ENCODE results near the gene SLC2A4RG.

Gene SLC2A4RG

DNA sequence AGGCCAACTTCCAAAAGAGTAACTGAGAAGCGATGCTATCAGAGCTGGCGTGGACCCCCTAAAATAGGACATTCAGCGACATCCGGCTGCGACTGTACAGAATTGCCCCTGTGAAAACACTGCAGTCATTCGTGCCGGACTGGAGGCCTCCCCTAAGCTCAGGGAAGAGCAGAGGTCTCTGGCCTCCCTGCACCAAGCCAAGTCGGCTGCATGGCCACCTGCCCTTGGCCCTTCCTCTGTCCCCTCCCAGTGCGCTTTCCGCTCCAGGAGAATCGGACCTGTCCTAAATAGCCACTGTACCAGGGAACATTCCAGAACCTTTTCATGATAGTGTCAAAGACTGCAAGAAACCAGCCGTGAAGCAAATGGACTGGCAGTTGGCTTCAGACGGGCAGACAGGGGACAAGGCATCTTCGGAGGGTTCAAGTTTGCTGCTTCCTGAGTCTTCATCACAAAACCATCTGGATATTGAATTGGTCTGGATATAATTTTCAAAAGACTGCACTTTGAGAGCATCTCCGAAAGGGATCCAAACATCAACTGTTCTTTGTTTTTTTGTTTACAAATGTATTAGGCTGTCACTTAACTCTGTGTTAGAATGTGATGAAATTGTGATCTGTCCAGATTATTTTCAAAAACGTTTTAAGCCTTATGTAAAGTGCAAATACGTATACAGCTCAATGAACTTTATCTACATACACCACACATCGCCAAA lies 16.5 kb downstream of the SLC2A4RG start:
- DNase-seq (ENCODE audit: low spot score) = no peak
- in situ Hi-C loops (cut with MboI; ENCODE audit: low sequenced_read_pairs, unreplicated experiment) = no loop called here
- TF ChIP-seq, protein P1, sequence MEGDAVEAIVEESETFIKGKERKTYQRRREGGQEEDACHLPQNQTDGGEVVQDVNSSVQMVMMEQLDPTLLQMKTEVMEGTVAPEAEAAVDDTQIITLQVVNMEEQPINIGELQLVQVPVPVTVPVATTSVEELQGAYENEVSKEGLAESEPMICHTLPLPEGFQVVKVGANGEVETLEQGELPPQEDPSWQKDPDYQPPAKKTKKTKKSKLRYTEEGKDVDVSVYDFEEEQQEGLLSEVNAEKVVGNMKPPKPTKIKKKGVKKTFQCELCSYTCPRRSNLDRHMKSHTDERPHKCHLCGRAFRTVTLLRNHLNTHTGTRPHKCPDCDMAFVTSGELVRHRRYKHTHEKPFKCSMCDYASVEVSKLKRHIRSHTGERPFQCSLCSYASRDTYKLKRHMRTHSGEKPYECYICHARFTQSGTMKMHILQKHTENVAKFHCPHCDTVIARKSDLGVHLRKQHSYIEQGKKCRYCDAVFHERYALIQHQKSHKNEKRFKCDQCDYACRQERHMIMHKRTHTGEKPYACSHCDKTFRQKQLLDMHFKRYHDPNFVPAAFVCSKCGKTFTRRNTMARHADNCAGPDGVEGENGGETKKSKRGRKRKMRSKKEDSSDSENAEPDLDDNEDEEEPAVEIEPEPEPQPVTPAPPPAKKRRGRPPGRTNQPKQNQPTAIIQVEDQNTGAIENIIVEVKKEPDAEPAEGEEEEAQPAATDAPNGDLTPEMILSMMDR (IDR thresholded peaks at IDR 0.05; ENCODE audit: borderline replicate concordance, control extremely low read depth, extremely low read depth, insufficient read depth, missing control alignments) = no peak

DNA sequence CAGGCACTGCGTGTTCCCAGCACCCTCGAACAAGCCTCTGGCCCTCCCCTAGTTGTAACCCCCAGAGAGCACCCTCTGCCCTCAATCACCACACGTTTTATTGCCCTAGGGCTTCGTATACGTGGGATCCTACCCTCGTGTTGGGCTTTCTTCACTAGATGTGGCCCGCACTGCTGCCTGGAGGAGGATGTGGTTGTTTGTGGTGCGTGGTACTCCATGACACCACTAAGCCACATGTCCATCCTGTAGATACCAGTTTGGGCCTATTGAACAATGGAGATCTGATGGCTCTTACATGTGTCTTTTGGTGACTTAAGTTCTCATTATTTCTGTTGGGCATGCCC lies 17.0 kb downstream of the SLC2A4RG start:
- no peak for DNase-seq (ENCODE audit: low spot score)
- in situ Hi-C loops (cut with MboI; ENCODE audit: low sequenced_read_pairs, unreplicated experiment) = no loop called here
- TF ChIP-seq, protein P1 (IDR thresholded peaks at IDR 0.05; ENCODE audit: borderline replicate concordance, control extremely low read depth, extremely low read depth, insufficient read depth, missing control alignments) = no peak

DNA sequence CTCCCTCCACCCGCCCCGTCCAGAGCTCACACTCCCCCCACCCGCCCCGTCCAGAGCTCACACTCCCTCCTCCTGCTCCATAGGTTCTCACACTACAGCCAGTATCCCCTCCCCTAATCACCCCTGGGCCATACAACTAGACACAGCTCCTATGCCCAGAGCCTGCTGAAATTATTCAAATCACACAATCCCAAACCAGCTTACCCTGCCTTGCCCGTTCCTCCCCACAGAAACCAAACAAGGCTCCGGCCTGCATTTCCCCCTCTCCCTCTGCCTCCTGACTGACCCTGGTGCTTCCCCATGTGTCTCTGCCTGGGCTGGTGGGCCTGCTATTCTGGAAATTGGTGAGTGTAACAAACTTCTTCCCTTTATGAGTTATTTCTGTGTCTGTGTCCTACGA lies 18.6 kb downstream of the SLC2A4RG start:
- in situ Hi-C loops (cut with MboI; ENCODE audit: low sequenced_read_pairs, unreplicated experiment) = no loop called here
- no peak for DNase-seq (ENCODE audit: low spot score)
- TF ChIP-seq, protein P1 (IDR thresholded peaks at IDR 0.05; ENCODE audit: borderline replicate concordance, control extremely low read depth, extremely low read depth, insufficient read depth, missing control alignments) = no peak

DNA sequence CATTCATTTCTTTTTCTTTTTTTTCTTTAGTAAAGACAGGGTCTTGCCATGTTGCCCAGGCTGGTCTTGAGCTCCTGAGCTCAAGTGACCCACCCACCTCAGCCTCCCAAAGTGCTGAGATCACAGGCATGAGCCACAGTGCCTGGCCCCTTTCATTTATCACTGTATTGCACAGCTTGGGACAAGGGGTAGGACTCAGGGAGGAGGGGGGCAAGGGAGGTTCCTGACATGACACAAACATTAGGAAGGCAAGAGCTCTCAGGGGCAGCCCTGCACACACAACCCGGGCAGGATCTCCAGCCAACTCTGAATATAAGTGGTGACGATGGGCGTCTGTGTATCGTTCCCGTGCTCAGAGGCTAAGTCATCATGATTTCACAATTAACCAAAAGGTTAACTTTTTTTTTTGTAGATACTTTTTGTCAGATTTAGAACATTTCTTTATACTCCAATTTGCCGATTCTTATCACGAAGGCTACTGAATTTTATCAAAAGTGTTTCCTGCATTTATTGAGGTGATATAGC lies 19.9 kb downstream of the SLC2A4RG start:
- TF ChIP-seq, protein P1 (IDR thresholded peaks at IDR 0.05; ENCODE audit: borderline replicate concordance, control extremely low read depth, extremely low read depth, insufficient read depth, missing control alignments) = no peak
- no peak for DNase-seq (ENCODE audit: low spot score)
- in situ Hi-C loops (cut with MboI; ENCODE audit: low sequenced_read_pairs, unreplicated experiment) = no loop called here

GRCh38 chr20:63765082-63765873 lies 25.7 kb downstream of the SLC2A4RG start:
- TF ChIP-seq, protein P1 (IDR thresholded peaks at IDR 0.05; ENCODE audit: borderline replicate concordance, control extremely low read depth, extremely low read depth, insufficient read depth, missing control alignments) = no peak
- in situ Hi-C loops (cut with MboI; ENCODE audit: low sequenced_read_pairs, unreplicated experiment) = no loop called here
- DNase-seq (ENCODE audit: low spot score) = no peak

GRCh38 chr20:63765902-63766301 lies 26.3 kb downstream of the SLC2A4RG start:
- TF ChIP-seq, protein P1 (IDR thresholded peaks at IDR 0.05; ENCODE audit: borderline replicate concordance, control extremely low read depth, extremely low read depth, insufficient read depth, missing control alignments) = no peak
- in situ Hi-C loops (cut with MboI; ENCODE audit: low sequenced_read_pairs, unreplicated experiment) = no loop called here
- no peak for DNase-seq (ENCODE audit: low spot score)
